CD4-positive, alpha-beta T cell treated with Interleukin-6 for 4 hours (primary cell): ENCODE data around the gene IL13RA1.
A peak's percentile ranks its signal among the peaks of the same experiment; 100 is the strongest.
"Not testable (repeated sequence)": the region's sequence is repeated elsewhere in the genome, so short reads cannot be mapped to it uniquely, and the experiment has no call there.

Experiments
- DNase-seq: peaks from one replicate; pipeline ENCODE4 v3.0.0-alpha.2; 2020; ENCODE audit warnings: mixed read lengths

The IL13RA1 gene

DNA sequence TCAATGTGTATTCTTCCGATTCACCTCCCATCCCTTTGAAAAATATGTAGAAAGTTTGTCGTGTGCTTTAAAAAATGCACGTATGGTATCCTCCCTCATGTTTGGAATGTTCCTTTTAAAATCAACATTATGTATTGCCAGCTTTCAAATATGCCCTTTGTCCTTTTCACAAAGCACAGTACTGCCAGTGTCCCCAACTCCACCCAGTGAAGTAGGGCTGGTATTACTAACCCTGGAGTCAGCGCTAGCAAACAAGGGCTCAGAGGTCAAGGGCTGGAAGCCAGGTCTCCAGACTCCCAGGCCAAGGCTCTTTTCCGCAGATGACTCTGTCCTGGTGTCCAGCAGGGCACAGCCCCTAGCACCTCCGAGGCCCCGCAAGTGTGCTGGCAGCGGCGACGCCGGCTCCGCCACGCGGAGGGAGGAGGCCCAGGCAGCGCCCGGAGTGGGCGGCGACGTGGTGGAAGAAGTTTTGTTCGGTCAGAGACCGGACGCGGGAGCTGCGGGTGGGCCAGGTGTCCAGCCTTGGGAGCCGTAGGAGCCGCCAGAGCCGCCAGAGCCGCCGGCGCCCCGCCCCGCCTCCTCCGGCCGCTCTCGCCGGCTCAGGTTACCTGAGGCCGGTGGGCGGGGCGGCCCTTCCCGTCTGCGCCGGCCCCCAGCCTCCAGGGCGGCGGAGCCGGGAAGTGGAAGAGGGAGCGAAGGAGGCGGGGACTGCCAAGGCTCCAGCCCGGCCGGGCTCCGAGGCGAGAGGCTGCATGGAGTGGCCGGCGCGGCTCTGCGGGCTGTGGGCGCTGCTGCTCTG, at the start of gene IL13RA1:
Gene IL13RA1, plus strand, starts transcription at position 720 of the 799 bp plus-strand sequence. Its CDS starts 33 bp downstream, at position 753.
- peak; percentile 29 for DNase-seq

- no peak for DNase-seq
Observed at GRCh38 chrX:118679290-118679689, 48.1 kb upstream of the IL13RA1 start.

DNA sequence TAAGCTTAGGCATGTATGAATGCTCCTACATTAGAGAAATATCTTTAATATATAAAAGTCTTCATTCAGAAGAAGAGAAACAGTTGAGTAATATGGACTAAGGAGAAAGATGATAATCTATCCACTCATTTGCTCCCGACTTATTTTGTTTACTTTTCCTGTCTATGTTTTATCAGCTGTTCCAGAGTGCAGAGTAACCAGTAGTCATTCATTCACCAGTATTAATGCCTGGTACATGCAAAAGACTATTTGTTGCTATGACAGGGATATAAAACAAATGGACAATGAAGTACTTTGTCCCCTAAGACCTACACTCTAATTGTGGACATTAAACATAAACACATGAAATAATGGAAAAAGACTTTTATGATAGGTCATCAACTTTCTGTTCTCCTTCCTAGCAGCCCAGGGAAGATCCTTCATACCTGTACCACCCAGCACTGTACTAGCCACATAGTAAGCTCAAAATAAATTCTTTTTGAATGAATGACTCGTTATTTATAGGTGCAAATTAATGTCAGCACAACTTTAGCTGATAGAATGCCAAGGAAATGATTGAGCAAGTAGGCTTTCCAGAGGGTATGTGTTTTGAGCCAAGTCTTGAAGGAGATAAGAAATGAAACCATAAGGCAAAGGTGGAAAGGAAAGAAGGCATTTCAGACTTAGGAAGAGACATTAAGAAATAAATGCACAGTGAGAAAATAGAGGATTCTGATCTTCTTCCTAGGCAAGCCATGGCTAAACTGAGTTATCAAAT, 45.0 kb upstream of the IL13RA1 start:
- no peak for DNase-seq

DNA sequence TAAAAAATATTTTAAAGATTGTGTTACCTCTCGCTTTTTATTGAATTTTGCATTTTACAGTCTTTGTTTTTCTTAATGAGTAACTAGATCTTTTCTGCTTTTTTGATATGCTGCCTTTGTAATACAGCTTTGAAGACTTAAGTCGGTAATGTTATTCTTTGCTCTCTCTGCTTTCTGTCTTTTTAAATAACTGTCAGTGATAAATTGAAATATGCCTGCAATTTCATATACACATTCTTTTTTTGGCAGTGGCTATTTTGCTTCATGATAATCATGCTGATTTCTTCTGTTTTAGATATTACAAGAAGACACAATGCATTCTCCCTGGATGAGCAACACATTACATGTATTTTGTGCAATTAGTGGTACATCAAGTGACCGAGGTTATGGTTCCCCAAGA, 42.0 kb upstream of the IL13RA1 start:
- no peak for DNase-seq

GRCh38 chrX:118688935-118689334, 38.5 kb upstream of the IL13RA1 start:
- DNase-seq: no peak

DNA sequence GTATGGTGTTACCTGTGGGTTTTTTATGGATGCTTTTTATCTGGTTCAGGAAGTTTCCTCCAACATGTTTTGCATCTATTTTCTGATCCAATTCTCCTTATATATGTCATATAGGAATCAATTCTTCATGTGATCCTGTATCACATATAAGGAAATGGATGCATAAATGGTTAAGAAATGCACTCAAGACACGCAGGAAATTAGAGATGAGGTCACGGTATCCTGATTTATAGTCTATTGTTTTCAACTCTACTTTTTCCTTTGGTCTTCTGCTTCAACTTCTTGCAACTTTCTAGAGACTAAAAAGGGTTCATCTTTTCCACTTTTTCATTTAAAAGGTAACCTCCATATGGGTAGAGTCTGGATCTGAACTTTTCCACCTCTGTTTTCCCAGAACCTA, 33.6 kb upstream of the IL13RA1 start:
- no peak for DNase-seq

- DNase-seq: no peak
Observed at GRCh38 chrX:118694638-118695037, 32.8 kb upstream of the IL13RA1 start.

- DNase-seq: no peak
Observed at GRCh38 chrX:118698516-118699170, 28.8 kb upstream of the IL13RA1 start.

DNA sequence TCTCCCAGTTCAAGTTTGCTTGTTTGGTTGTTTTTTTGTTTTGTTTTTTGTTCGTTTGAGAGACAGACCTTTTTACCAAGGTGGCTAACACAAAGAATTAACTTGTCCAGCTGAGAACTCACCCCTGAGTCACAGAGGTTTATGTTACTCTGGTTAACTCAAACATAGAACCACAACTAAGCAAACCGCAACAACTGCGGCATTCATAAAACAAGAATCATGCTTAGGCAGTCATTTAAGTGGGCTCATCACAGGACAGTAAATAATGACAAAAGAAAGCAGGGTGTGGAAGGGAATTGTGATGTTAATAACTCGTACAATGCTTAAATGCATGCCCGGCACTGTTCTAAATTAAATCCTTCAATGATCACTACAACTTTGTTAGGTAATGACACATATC, 24.7 kb upstream of the IL13RA1 start:
- no peak for DNase-seq

DNA sequence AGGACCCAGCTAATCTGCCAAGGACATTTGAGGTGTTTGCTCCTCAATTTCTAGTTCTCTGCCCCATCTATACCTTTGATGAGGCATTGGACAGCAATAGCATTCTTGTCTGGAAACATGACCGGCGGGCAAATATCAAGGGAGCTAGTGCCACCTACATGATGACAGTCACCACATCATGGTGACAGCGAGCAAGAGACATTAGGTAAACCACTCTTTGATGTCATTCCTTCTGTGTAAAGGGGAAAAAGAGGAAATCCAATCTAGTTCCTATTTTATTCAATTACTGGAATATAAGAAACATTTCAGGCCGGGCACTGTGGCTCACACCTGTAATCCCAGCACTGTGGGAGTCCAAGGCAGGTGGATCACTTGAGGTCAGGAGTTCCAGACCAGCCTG, 20.7 kb upstream of the IL13RA1 start:
- DNase-seq: no peak

GRCh38 chrX:118714521-118714920, 12.9 kb upstream of the IL13RA1 start:
- DNase-seq: no peak

- not testable (repeated sequence) for DNase-seq
Observed at GRCh38 chrX:118715917-118716316, 11.5 kb upstream of the IL13RA1 start.

- not testable (repeated sequence) for DNase-seq
Observed at GRCh38 chrX:118716833-118717232, 10.6 kb upstream of the IL13RA1 start.

- no peak for DNase-seq
Observed at GRCh38 chrX:118717678-118718391, 9.6 kb upstream of the IL13RA1 start.

DNA sequence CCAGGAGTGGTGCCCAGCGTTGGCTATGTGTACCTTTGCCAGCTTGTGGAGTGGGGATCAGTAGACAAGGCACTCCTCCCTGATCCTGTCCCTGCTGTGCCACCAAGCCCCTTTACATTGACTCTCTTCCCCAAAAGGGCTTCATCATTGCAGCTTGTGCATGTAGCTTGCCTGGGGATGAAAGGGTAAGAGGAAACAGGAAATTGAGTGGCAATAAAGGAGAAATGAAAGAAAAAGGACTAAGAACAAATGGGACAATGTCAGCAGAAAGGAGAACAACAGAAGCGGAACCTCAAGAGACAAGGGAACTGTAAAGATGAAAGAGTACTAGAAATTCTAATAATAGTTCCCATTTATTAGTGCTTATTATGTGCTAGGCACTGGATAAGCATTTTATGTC, 8.7 kb upstream of the IL13RA1 start:
- no peak for DNase-seq

GRCh38 chrX:118720058-118720707, 7.2 kb upstream of the IL13RA1 start:
- no peak for DNase-seq

DNA sequence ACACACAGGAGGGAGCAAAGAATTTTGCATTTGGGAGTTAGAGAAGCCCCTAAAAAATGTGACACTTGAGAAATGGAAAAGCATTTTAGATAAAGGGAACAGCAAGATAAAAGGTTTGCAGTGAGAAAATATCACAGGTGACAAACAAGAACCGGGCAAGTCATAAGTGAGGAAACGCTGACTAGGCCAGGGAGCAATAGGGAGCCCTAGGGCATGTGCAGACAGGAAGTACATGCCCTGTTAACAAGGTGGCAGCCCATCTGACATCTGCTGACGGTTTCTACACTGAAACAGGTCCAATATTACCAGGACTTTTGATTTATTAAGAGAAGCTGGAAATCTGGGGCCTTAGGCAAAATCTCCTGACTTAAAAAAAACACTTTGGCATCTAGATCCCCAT, 4.0 kb upstream of the IL13RA1 start:
- no peak for DNase-seq

GRCh38 chrX:118724365-118724764, 3.0 kb upstream of the IL13RA1 start:
- no peak for DNase-seq

GRCh38 chrX:118724775-118725174, 2.6 kb upstream of the IL13RA1 start:
- DNase-seq: no peak

GRCh38 chrX:118726396-118726795, 1.0 kb upstream of the IL13RA1 start:
- no peak for DNase-seq

DNA sequence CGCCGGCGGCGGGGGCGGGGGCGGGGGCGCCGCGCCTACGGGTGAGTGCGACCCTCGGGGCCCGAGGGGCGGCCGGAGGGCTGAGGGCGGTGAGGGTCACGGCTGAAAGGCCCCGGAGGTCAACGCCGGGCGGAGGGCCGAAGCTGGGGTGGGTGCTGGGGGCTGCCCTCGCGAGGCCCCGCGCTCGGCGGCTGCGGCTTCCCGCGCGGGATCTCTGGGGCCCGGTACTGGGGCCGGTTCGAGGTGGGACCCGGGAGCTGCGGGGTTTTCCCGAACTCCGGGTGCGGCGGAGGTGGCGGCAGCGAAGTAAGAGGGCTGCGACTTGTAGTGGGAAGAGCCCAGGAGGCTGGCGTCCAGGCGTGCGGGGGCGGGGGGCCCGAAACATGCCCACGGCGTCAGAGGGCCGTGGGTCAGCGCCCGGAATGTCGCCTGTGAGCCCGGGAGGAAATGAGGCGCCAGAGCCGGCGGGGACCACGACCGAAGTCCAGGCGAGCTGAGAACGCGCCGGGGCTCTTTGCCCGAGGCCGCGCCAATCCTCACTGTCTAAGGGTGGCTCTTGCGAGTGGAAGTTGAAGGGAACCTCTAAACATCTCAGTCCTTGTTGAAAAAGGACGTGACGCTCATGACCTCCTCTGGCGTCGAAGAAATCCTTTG, 407 bp downstream of the IL13RA1 start:
- peak; percentile 2 for DNase-seq
